Endothelial cell of umbilical vein (primary cell): ENCODE results near the gene MTCH2. TPM values are rescaled to one million over a fixed set of nuclear protein-coding genes. Genes with fewer than 3 reads are reported as not detected.

ENCODE experiments used
- BruUV-seq: library from RNA; stranded (reverse); fragments of 400-500 nt; replicated peaks from 2 replicates; lab custom pipeline; 2021; lab: Mats Ljungman, UMichigan
- CTCF ChIA-PET: fragments of 300-600, 350-600 bp; sonication (Branson Sonifier 250); formaldehyde crosslinking; loops from one replicate; lab custom pipeline; 2021; ENCODE audit warnings: antibody characterized with exemption, inconsistent platforms; lab: Charles Lee
- POLR2A ChIA-PET: fragments of 300-600, 350-600 bp; sonication (Branson Sonifier 250); formaldehyde crosslinking; loops from one replicate; lab custom pipeline; 2021; ENCODE audit warnings: antibody characterized with exemption, inconsistent platforms; lab: Charles Lee
- DNase-seq: peaks from one replicate; pipeline ENCODE4 v3.0.0-alpha.2; 2011; ENCODE audit warnings: low read depth, low spot score
- FAIRE-seq: peaks from 2 replicates; lab custom pipeline; 2011; peaks lifted over from hg19 to GRCh38; lab: Jason Lieb, UNC
- H2AFZ ChIP-seq: 2 replicates; pipeline ENCODE4 v1.6.0; 2012; ENCODE audit warnings: low read depth, low read length, control low read depth, inconsistent platforms
- H3K27ac ChIP-seq: 2 replicates; pipeline ENCODE4 v1.5.1; 2011; ENCODE audit warnings: low read depth, mild to moderate bottlenecking, control low read depth, low read length, moderate library complexity; ENCODE audit not compliant: insufficient read depth
- H3K27me3 ChIP-seq, 2 experiments: 2 replicates each; pipeline versions ENCODE4 v1.6.0 to v1.6.1; 2011; ENCODE audit warnings: low read length in 2 of 2, mixed read lengths in 1 of 2; ENCODE audit not compliant: control insufficient read depth in 2 of 2, insufficient read depth in 2 of 2
- H3K36me3 ChIP-seq, 2 experiments: 2 replicates in 1 of 2; 3 replicates in 1 of 2; pipeline ENCODE4 v1.5.1; 2011; ENCODE audit warnings: low read length in 2 of 2, mild to moderate bottlenecking in 1 of 2, moderate library complexity in 1 of 2; ENCODE audit not compliant: control insufficient read depth in 2 of 2, insufficient read depth in 2 of 2; ENCODE audit errors: extremely low read depth in 1 of 2
- H3K4me1 ChIP-seq: 3 replicates; pipeline ENCODE4 v1.5.1; 2011; ENCODE audit warnings: mild to moderate bottlenecking, low read length; ENCODE audit not compliant: control insufficient read depth, insufficient read depth; ENCODE audit errors: extremely low read depth
- H3K4me2 ChIP-seq: 2 replicates; pipeline ENCODE4 v1.6.1; 2011; ENCODE audit warnings: low read length, control low read depth, mixed read lengths; ENCODE audit not compliant: insufficient read depth
- H3K4me3 ChIP-seq, 3 experiments: fragments of 200-600 bp in 1 of 3; sonication (generic), shearing (Covaris generic) in 1 of 3; replicated peaks in 1 of 3; 2 replicates each; pipeline ENCODE4 v1.5.1; 2011 to 2016; ENCODE audit warnings: control low read depth in 3 of 3, low read length in 3 of 3, mild to moderate bottlenecking in 2 of 3, inconsistent platforms in 1 of 3, low read depth in 1 of 3, moderate library complexity in 1 of 3; ENCODE audit not compliant: insufficient read depth in 1 of 3
- H3K79me2 ChIP-seq: 2 replicates; pipeline ENCODE4 v1.6.0; 2012; ENCODE audit warnings: low read length, inconsistent platforms; ENCODE audit not compliant: control insufficient read depth, insufficient read depth
- H3K9ac ChIP-seq: replicated peaks from 2 replicates; pipeline ENCODE3; 2011; ENCODE audit warnings: low read length, control low read depth; ENCODE audit not compliant: insufficient read depth; ENCODE audit errors: extremely low read depth
- H3K9me1 ChIP-seq: replicated peaks from 3 replicates; pipeline ENCODE4 v1.6.0; 2011; ENCODE audit warnings: mild to moderate bottlenecking, low read length; ENCODE audit not compliant: control insufficient read depth, insufficient read depth; ENCODE audit errors: extremely low read depth
- H3K9me3 ChIP-seq: replicated peaks from 2 replicates; pipeline ENCODE4 v1.5.1; 2012; ENCODE audit warnings: low read length, inconsistent platforms; ENCODE audit not compliant: control insufficient read depth, insufficient read depth
- H4K20me1 ChIP-seq: replicated peaks from 2 replicates; pipeline ENCODE3; 2011; ENCODE audit warnings: mild to moderate bottlenecking, low read length; ENCODE audit not compliant: control insufficient read depth, insufficient read depth; ENCODE audit errors: extremely low read depth
- CTCF ChIP-seq, 2 donors: IDR thresholded peaks; 1 replicate in 1 of 2; 2 replicates in 1 of 2; pipeline ENCODE4 v1.5.1; 2011; ENCODE audit warnings: low read length in 2 of 2, mild to moderate bottlenecking in 2 of 2, moderate library complexity in 2 of 2, control low read depth in 1 of 2, inconsistent platforms in 1 of 2, low read depth in 1 of 2; ENCODE audit not compliant: insufficient read depth in 1 of 2; ENCODE audit errors: extremely low read depth in 1 of 2
- EZH2 ChIP-seq: IDR thresholded peaks from 2 replicates; pipeline ENCODE4 v1.6.1; 2012; ENCODE audit warnings: borderline replicate concordance, low read depth, mild to moderate bottlenecking, moderate library complexity, low read length, inconsistent platforms; ENCODE audit not compliant: severe bottlenecking
- FOS ChIP-seq: IDR thresholded peaks from 2 replicates; pipeline ENCODE4 v1.6.1; 2011; ENCODE audit warnings: mild to moderate bottlenecking, low read length, moderate library complexity, borderline replicate concordance; ENCODE audit not compliant: insufficient read depth
- GATA2 ChIP-seq: IDR thresholded peaks from 2 replicates; pipeline ENCODE4 v1.7.0; 2011; ENCODE audit warnings: low read depth, mild to moderate bottlenecking, moderate library complexity, mixed read lengths, low read length; ENCODE audit not compliant: insufficient read length, insufficient read depth
- JUN ChIP-seq: IDR thresholded peaks from 2 replicates; pipeline ENCODE4 v1.6.1; 2011; ENCODE audit warnings: borderline replicate concordance, low read depth; ENCODE audit not compliant: insufficient read length, insufficient read depth
- MAX ChIP-seq: IDR thresholded peaks from 2 replicates; pipeline ENCODE4 v1.6.1; 2011; ENCODE audit not compliant: insufficient read depth, insufficient read length
- MYC ChIP-seq: IDR thresholded peaks from one replicate; pipeline ENCODE4 v1.6.1; 2011; ENCODE audit warnings: mild to moderate bottlenecking, low read depth, low read length
- POLR2A ChIP-seq: IDR thresholded peaks from 2 replicates; pipeline ENCODE4 v1.6.1; 2012; ENCODE audit warnings: low read depth, mild to moderate bottlenecking, control low read depth, low read length
- POLR2AphosphoS5 ChIP-seq: IDR thresholded peaks from 2 replicates; pipeline ENCODE4 v1.6.1; 2012; ENCODE audit warnings: low read depth, mild to moderate bottlenecking, control low read depth, low read length, moderate library complexity; ENCODE audit not compliant: insufficient read depth
- dilution Hi-C: fragments of 300-500 bp; cut with MboI; formaldehyde crosslinking; loops from one replicate; pipeline ENCODE4 v1.15.0; 2019; ENCODE audit warnings: low sequenced_read_pairs; ENCODE audit not compliant: extremely low pct_ligation_motif_present
- intact Hi-C: fragments of 100-400 bp; cut with micrococcal nuclease; formaldehyde crosslinking; loops from one replicate; pipeline ENCODE4 v1.10.0; 2022
- polyA plus RNA-seq, 4 experiments: library from polyadenylated mRNA; depleted of rRNA in 3 of 4; stranded (reverse) in 3 of 4; unstranded in 1 of 4; fragments of >200 nt; gene quantifications; 2 replicates each; pipeline versions ENCODE4 v1.2.1 to v1.2.3, GENCODE V29; 2011 to 2012; ENCODE audit warnings: missing spikeins in 1 of 4
- total RNA-seq: library from RNA; stranded (reverse); gene quantifications from 2 replicates; pipeline ENCODE4 v1.2.3, GENCODE V29; 2021

Gene MTCH2
- total and polyA plus RNA-seq, 2 donors (not counting 3 experiments of a cell fraction or from before 2014, with no cell fraction given) = 138 to 144 TPM

- intact Hi-C loops = no loop called here
- DNase-seq = no peak
Measured at GRCh38 chr11:47645500-47645899, 3.1 kb upstream of the MTCH2 start.

More at GRCh38 chr11:47645500-47645899, 3.1 kb upstream of the MTCH2 start:
- Histone ChIP-seq H2AFZ (no peak overlapping the region), H3K36me3 (no peaks in the 10 kb centered on the region), H3K27ac (no peak overlapping the region), H3K4me2 (no peak overlapping the region), H3K9ac (no peak overlapping the region), H3K79me2 (peaks cover 18% of the 10 kb centered on the region), H3K4me3 (no peak overlapping the region), H3K4me1 (peaks cover 11% of the 10 kb centered on the region), H3K9me3 (no peaks in the 10 kb centered on the region), H3K9me1 (no peaks in the 10 kb centered on the region), H3K27me3 (no peaks in the 10 kb centered on the region), H4K20me1 (no peaks in the 10 kb centered on the region)
- dilution Hi-C loops = no loop called here
- no TSS peak for BruUV-seq
- POLR2A ChIA-PET = no interaction called here
- CTCF ChIA-PET = no interaction called here
- FAIRE-seq = no peak
- no peak for TF ChIP-seq CTCF (IDR thresholded peaks at IDR 0.05; ENCODE audit: extremely low read depth in 1 of 2, insufficient read depth in 1 of 2, low read depth in 1 of 2, low read length in 2 of 2)
- no peak for TF ChIP-seq MYC
- TF ChIP-seq POLR2AphosphoS5 = no peak
- no peak for TF ChIP-seq EZH2
- no peak for TF ChIP-seq GATA2
- TF ChIP-seq POLR2A = no peak
- TF ChIP-seq MAX = no peak
- no peak for TF ChIP-seq FOS
- TF ChIP-seq JUN = no peak
